ENCODE data around the gene DNM3.

GRCh38 chr1:171973421-171973820 is 132.1 kb downstream of the DNM3 start:
- TF ChIP-seq ZBTB7A (IDR thresholded peaks at IDR 0.05; ENCODE audit: low read depth) (no peak), USF1 (IDR thresholded peaks at IDR 0.05) (no peak), NFIC (IDR thresholded peaks at IDR 0.05) (no peak), TAF1 (IDR thresholded peaks at IDR 0.05; ENCODE audit: low read depth) (no peak), EGR1 (IDR thresholded peaks at IDR 0.05) (no peak)
